Measurements from ENCODE around the gene CD81. TPM values are rescaled to one million over a fixed set of nuclear protein-coding genes. Genes with fewer than 3 reads are reported as not detected.

CD81 gene
- total and polyA plus RNA-seq, 9 of the 15 experiments (the other 6 are each of a cell fraction or from before 2014, with no cell fraction given), result 2.4 to 189 (median 61.7) TPM

DNA sequence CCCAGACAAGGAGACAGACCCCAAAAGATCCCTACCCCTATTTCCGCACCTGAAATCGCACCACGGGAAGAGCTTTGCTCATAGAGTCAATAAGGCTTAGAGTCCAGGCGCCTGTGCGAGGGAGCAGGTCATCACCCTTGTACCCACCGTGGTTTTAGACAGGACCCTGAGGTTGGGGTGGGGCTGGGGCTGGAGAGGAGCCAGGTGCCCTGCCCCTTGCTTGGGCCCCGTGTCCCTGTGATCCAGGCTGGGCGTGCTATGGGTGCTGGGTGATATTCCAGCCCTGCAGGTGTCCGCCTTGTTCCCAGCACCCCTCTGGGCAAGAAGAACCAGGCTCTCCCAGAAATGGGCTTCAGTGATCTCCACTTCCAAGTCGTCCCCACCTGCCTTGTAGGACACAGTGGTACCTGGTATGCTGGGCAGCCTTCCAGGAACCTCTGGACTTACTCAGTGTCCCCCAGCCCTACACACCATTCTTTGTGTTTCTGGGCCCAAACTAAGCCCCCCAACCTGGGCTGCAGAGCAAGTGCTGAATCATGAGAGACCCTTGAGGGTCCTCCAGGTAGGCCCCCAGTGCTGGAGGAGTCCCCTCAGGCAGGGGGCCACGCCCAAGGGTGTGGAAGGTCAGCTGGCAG, 4.5 kb downstream of the CD81 start:
- no peak for ATAC-seq
- WGBS (ENCODE audit: insufficient coverage, low coverage, missing lambda C conversion rate), result 87% methylated on average over 11 of the region's 11 CpGs
- in situ Hi-C loops (cut with MboI), result no loop called here
- Histone ChIP-seq H3K9ac (ENCODE audit: insufficient read depth in 1 of 2, low read depth in 2 of 2, low read length in 2 of 2) (0 out of 4 replicates have a peak overlapping the region, but pooled peaks of 1 of the 2 experiments have one; percentile 9), H2AFZ (ENCODE audit: low read depth, low read length) (no peak overlapping the region), H3K27ac (ENCODE audit: extremely low read depth, low read depth, low read length) (no peak overlapping the region), H3K9me1 (ENCODE audit: control insufficient read depth, insufficient read depth, low read length) (peaks cover 27% of the 10 kb centered on the region), H4K20me1 (replicated peaks; ENCODE audit: control insufficient read depth, insufficient read depth, low read length) (peaks cover 63% of the 10 kb centered on the region), H3K4me1 (replicated peaks in 1 of 2; ENCODE audit: control insufficient read depth in 2 of 2, insufficient read depth in 2 of 2, low read length in 2 of 2) (peaks cover 19 to 87% of the 10 kb centered on the region in 2 experiments; a peak in 4 of 5 replicates), H3K9me3 (replicated peaks; ENCODE audit: control insufficient read depth, insufficient read depth, low read depth, low read length) (no peaks in the 10 kb centered on the region), H3K36me3 (ENCODE audit: control insufficient read depth, insufficient read depth, low read length) (peaks cover 41% of the 10 kb centered on the region; the same call in 2 of the 3 replicates), H3K4me2 (ENCODE audit: insufficient read depth, low read length) (no peak overlapping the region), H3K27me3 (ENCODE audit: control insufficient read depth in 2 of 2, insufficient read depth in 2 of 2, low read length in 2 of 2) (no peaks in the 10 kb centered on the region), H3K79me2 (ENCODE audit: control insufficient read depth, insufficient read depth, low read length) (peaks cover 83% of the 10 kb centered on the region), H3K4me3 (no peak overlapping the region)
- no TSS peak for BruUV-seq (replicated peaks)
- ChIA-PET CTCF (ENCODE audit: low intra/inter-chr PET ratio) (no interaction called here), POLR2A (interaction anchor here (0.6 to 1.4 kb wide), 5 partner anchors 19 to 413 kb away, joined by 3 to 9 read pairs (median 4); partner anchors contain the start of gene TSSC4)
- DNase-seq (ENCODE audit: extremely low read depth in 1 of 4, low spot score in 3 of 4), result no peak
- FAIRE-seq, result no peak
- intact Hi-C loops (cut with micrococcal nuclease), result no loop called here
- TF ChIP-seq, protein P1, sequence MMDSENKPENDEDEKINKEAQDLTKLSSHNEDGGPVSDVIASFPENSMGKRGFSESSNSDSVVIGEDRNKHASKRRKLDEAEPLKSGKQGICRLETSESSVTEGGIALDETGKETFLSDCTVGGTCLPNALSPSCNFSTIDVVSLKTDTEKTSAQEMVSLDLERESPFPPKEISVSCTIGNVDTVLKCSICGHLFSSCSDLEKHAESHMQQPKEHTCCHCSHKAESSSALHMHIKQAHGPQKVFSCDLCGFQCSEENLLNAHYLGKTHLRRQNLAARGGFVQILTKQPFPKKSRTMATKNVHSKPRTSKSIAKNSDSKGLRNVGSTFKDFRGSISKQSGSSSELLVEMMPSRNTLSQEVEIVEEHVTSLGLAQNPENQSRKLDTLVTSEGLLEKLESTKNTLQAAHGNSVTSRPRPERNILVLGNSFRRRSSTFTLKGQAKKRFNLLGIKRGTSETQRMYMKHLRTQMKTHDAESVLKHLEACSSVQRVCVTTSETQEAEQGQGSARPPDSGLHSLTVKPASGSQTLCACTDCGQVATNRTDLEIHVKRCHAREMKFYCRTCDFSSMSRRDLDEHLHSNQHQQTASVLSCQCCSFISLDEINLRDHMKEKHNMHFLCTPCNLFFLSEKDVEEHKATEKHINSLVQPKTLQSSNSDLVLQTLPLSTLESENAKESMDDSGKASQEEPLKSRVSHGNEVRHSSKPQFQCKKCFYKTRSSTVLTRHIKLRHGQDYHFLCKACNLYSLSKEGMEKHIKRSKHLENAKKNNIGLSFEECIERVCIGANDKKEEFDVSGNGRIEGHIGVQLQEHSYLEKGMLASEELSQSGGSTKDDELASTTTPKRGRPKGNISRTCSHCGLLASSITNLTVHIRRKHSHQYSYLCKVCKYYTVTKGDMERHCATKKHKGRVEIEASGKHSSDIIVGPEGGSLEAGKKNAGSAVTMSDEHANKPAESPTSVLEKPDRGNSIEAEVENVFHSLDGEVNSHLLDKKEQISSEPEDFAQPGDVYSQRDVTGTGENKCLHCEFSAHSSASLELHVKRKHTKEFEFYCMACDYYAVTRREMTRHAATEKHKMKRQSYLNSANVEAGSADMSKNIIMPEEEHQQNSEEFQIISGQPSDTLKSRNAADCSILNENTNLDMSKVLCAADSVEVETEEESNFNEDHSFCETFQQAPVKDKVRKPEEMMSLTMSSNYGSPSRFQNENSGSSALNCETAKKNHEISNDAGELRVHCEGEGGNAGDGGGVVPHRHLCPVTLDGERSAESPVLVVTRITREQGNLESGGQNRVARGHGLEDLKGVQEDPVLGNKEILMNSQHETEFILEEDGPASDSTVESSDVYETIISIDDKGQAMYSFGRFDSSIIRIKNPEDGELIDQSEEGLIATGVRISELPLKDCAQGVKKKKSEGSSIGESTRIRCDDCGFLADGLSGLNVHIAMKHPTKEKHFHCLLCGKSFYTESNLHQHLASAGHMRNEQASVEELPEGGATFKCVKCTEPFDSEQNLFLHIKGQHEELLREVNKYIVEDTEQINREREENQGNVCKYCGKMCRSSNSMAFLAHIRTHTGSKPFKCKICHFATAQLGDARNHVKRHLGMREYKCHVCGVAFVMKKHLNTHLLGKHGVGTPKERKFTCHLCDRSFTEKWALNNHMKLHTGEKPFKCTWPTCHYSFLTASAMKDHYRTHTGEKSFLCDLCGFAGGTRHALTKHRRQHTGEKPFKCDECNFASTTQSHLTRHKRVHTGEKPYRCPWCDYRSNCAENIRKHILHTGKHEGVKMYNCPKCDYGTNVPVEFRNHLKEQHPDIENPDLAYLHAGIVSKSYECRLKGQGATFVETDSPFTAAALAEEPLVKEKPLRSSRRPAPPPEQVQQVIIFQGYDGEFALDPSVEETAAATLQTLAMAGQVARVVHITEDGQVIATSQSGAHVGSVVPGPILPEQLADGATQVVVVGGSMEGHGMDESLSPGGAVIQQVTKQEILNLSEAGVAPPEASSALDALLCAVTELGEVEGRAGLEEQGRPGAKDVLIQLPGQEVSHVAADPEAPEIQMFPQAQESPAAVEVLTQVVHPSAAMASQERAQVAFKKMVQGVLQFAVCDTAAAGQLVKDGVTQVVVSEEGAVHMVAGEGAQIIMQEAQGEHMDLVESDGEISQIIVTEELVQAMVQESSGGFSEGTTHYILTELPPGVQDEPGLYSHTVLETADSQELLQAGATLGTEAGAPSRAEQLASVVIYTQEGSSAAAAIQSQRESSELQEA (IDR thresholded peaks at IDR 0.05; ENCODE audit: low read depth), result no peak
- TF ChIP-seq CEBPB (tag; IDR thresholded peaks at IDR 0.05) (no peak), ZNF165 (CRISPR knock-in tag; IDR thresholded peaks at IDR 0.05; ENCODE audit: borderline replicate concordance) (no peak), ZNF311 (CRISPR knock-in tag; IDR thresholded peaks at IDR 0.05) (no peak), HDAC3 (IDR thresholded peaks at IDR 0.05; ENCODE audit: borderline replicate concordance, partially characterized antibody) (no peak), ATF1 (CRISPR knock-in tag; IDR thresholded peaks at IDR 0.05) (no peak), ATF1 (tag; IDR thresholded peaks at IDR 0.05) (no peak)
- TF ChIP-seq, protein P2, sequence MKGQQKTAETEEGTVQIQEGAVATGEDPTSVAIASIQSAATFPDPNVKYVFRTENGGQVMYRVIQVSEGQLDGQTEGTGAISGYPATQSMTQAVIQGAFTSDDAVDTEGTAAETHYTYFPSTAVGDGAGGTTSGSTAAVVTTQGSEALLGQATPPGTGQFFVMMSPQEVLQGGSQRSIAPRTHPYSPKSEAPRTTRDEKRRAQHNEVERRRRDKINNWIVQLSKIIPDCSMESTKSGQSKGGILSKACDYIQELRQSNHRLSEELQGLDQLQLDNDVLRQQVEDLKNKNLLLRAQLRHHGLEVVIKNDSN (CRISPR knock-in tag; IDR thresholded peaks at IDR 0.05), result no peak
- TF ChIP-seq, protein P3, sequence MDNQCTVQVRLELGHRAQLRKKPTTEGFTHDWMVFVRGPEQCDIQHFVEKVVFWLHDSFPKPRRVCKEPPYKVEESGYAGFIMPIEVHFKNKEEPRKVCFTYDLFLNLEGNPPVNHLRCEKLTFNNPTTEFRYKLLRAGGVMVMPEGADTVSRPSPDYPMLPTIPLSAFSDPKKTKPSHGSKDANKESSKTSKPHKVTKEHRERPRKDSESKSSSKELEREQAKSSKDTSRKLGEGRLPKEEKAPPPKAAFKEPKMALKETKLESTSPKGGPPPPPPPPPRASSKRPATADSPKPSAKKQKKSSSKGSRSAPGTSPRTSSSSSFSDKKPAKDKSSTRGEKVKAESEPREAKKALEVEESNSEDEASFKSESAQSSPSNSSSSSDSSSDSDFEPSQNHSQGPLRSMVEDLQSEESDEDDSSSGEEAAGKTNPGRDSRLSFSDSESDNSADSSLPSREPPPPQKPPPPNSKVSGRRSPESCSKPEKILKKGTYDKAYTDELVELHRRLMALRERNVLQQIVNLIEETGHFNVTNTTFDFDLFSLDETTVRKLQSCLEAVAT (IDR thresholded peaks at IDR 0.05), result no peak
- TF ChIP-seq, protein P4, sequence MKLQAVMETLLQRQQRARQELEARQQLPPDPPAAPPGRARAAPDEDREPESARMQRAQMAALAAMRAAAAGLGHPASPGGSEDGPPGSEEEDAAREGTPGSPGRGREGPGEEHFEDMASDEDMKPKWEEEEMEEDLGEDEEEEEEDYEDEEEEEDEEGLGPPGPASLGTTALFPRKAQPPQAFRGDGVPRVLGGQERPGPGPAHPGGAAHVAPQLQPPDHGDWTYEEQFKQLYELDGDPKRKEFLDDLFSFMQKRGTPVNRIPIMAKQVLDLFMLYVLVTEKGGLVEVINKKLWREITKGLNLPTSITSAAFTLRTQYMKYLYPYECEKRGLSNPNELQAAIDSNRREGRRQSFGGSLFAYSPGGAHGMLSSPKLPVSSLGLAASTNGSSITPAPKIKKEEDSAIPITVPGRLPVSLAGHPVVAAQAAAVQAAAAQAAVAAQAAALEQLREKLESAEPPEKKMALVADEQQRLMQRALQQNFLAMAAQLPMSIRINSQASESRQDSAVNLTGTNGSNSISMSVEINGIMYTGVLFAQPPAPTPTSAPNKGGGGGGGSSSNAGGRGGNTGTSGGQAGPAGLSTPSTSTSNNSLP (IDR thresholded peaks at IDR 0.05; ENCODE audit: borderline replicate concordance, low read depth, low read length), result no peak
